Smooth muscle cell (in vitro differentiated cells): ENCODE measurements around the gene PTPRN2. TPM values are rescaled to one million over a fixed set of nuclear protein-coding genes. Genes with fewer than 3 reads are reported as not detected.
"Not testable (repeated sequence)": the region's sequence is repeated elsewhere in the genome, so short reads cannot be mapped to it uniquely, and the experiment has no call there.

ENCODE experiments used
- DNase-seq: peaks from one replicate; lab custom pipeline; 2025; ENCODE audit not compliant: unreplicated experiment; lab: John Stamatoyannopoulos, UW
- H2AFZ ChIP-seq: fragments of 200-600 bp; sonication (generic); 2 replicates; pipeline ENCODE4 v1.6.0; 2016; ENCODE audit warnings: antibody characterized with exemption, low read depth, mild to moderate bottlenecking
- H3F3A ChIP-seq: fragments of 200-600 bp; sonication (generic); 2 replicates; pipeline ENCODE4 v1.6.0; 2017; ENCODE audit warnings: antibody characterized with exemption, low read depth
- H3K27ac ChIP-seq: fragments of 200-600 bp; sonication (generic); 2 replicates; pipeline ENCODE4 v1.5.1; 2016; ENCODE audit warnings: low read depth, mild to moderate bottlenecking
- H3K27me3 ChIP-seq: fragments of 200-600 bp; sonication (generic); 2 replicates; pipeline ENCODE4 v1.6.1; 2016; ENCODE audit warnings: low read depth, mild to moderate bottlenecking
- H3K36me3 ChIP-seq: fragments of 200-600 bp; sonication (generic); 2 replicates; pipeline ENCODE4 v1.5.1; 2016; ENCODE audit warnings: low read depth
- H3K4me1 ChIP-seq: fragments of 200-600 bp; sonication (generic); 2 replicates; pipeline ENCODE4 v1.5.1; 2016; ENCODE audit warnings: low read depth
- H3K4me2 ChIP-seq: fragments of 200-600 bp; sonication (generic); 2 replicates; pipeline ENCODE4 v1.6.0; 2016; ENCODE audit warnings: mild to moderate bottlenecking
- H3K4me3 ChIP-seq: fragments of 200-600 bp; sonication (generic); 2 replicates; pipeline ENCODE4 v1.5.1; 2016; ENCODE audit warnings: mild to moderate bottlenecking
- H3K79me2 ChIP-seq: fragments of 200-600 bp; sonication (generic); 2 replicates; pipeline ENCODE4 v1.6.0; 2016; ENCODE audit warnings: low read depth, mild to moderate bottlenecking
- H3K9ac ChIP-seq: fragments of 200-600 bp; sonication (generic); 2 replicates; pipeline ENCODE4 v1.6.0; 2016; ENCODE audit warnings: low read depth
- H3K9me3 ChIP-seq: fragments of 200-600 bp; sonication (generic); replicated peaks from 2 replicates; pipeline ENCODE4 v1.5.1; 2016; ENCODE audit warnings: low read depth
- H4K20me1 ChIP-seq: fragments of 200-600 bp; sonication (generic); 2 replicates; pipeline ENCODE4 v1.6.0; 2016; ENCODE audit warnings: low read depth
- WGBS: methylation state at CpG from one replicate; pipeline ENCODE4 v1.1.7; 2016; ENCODE audit warnings: low lambda C conversion rate; 5-methylcytosine and 5-hydroxymethylcytosine counted together
- polyA plus RNA-seq: library from polyadenylated mRNA; unstranded; fragments of >200 nt; fragmentation: Nextera tagmentation; extraction: Ambion mirVana; gene quantifications from 2 replicates; pipeline ENCODE4 v1.2.1, GENCODE V29; 2016
- total RNA-seq: library from RNA; depleted of rRNA; stranded (reverse); fragments of >200 nt; gene quantifications from 2 replicates; pipeline ENCODE4 v1.2.3, GENCODE V29; 2014
- TF ChIP-seq, protein P1 (sequence below): fragments of 200-600 bp; sonication (generic); IDR thresholded peaks from 2 replicates; pipeline ENCODE4 v1.5.1; 2017; ENCODE audit warnings: borderline replicate concordance, mild to moderate bottlenecking, antibody characterized with exemption; ENCODE audit not compliant: insufficient read depth, poor library complexity, severe bottlenecking

PTPRN2 gene
- total and polyA plus RNA-seq, 2 experiments from 2014 or later: 0.09 to 0.87 TPM

DNA sequence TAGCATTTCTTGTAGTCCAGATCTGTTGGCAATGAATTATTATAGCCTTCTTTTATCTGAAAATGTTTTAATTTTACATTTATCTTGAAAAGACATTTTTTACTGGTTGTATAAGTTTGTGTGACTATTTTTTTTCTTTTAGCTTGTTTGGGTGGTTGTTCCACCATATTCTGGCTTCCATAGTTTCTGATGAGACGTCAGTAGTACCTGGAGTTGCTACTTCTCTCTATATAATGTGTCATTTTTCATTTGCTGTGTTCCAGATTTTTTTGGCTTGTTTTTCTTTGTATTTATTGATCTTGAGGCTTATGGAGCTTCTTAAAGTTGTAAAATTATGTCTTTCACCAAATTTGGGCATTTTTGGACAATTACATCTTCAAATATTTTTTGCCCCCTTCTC, 1082.0 kb downstream of the PTPRN2 start:
- Histone ChIP-seq H3K79me2 (no peaks in the 10 kb centered on the region), H2AFZ (no peak overlapping the region), H4K20me1 (no peaks in the 10 kb centered on the region), H3K27ac (no peak overlapping the region), H3K9me3 (peaks cover 3% of the 10 kb centered on the region), H3K4me2 (no peak overlapping the region), H3F3A (no peaks in the 10 kb centered on the region), H3K27me3 (peaks cover 4% of the 10 kb centered on the region), H3K4me3 (no peak overlapping the region), H3K36me3 (no peaks in the 10 kb centered on the region), H3K4me1 (no peaks in the 10 kb centered on the region), H3K9ac (no peak overlapping the region)
- no peak for DNase-seq
- 65% methylated on average over 1 of the region's 1 CpG for WGBS
- TF ChIP-seq, protein P1, sequence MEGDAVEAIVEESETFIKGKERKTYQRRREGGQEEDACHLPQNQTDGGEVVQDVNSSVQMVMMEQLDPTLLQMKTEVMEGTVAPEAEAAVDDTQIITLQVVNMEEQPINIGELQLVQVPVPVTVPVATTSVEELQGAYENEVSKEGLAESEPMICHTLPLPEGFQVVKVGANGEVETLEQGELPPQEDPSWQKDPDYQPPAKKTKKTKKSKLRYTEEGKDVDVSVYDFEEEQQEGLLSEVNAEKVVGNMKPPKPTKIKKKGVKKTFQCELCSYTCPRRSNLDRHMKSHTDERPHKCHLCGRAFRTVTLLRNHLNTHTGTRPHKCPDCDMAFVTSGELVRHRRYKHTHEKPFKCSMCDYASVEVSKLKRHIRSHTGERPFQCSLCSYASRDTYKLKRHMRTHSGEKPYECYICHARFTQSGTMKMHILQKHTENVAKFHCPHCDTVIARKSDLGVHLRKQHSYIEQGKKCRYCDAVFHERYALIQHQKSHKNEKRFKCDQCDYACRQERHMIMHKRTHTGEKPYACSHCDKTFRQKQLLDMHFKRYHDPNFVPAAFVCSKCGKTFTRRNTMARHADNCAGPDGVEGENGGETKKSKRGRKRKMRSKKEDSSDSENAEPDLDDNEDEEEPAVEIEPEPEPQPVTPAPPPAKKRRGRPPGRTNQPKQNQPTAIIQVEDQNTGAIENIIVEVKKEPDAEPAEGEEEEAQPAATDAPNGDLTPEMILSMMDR: no peak

DNA sequence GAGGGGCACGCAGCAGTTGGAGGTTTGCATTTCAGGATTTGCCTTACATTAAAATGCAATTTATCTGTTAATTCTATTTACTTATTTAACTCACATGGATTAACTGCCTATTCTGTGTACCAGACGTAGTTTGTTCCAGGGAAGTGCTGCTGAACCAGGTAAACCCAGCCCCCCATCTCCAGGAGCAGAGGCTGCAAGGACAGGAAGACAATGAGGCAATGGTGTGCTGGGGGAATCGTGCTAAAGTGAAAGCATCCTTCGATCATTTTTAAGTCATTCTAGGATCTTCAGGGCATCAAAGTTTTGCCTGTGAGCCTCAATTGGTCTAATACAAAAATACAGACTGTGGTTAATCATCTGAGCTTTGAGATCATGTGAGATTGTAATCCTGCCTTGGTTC, 1084.4 kb downstream of the PTPRN2 start:
- no peaks in the 10 kb centered on the region for H3K27me3 ChIP-seq
- H2AFZ ChIP-seq: no peak overlapping the region
- 86% methylated on average over 4 of the region's 4 CpGs for WGBS
- H3K4me1 ChIP-seq: no peaks in the 10 kb centered on the region
- DNase-seq: no peak
- H3K79me2 ChIP-seq: no peaks in the 10 kb centered on the region
- no peak overlapping the region for H3K9ac ChIP-seq
- no peak overlapping the region for H3K4me3 ChIP-seq
- H4K20me1 ChIP-seq: no peaks in the 10 kb centered on the region
- no peak overlapping the region for H3K4me2 ChIP-seq
- no peaks in the 10 kb centered on the region for H3K36me3 ChIP-seq
- TF ChIP-seq, protein P1: no peak
- peaks cover 3% of the 10 kb centered on the region for H3K9me3 ChIP-seq
- H3F3A ChIP-seq: no peaks in the 10 kb centered on the region
- H3K27ac ChIP-seq: no peak overlapping the region

DNA sequence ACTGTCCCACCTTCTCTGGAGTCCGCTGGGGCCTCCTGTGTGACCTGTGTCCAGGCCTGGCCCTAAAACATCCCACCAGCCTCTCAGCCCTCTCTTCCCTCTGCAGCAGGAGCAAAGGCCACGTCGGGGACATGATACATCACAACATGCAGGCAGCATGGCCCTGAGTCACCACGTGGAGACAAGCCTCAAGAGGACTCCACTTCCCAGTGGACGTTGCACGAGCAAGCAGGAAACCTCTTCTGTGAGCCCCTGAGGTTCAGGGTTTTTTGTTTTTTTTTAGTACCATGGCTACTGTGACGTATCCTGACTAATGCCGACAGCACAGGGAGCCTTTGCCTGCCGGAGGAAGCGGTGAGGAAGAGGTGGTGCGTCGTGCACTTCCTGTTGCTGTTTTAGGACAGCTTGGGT, 1084.9 kb downstream of the PTPRN2 start:
- H3K79me2 ChIP-seq: no peaks in the 10 kb centered on the region
- no peaks in the 10 kb centered on the region for H3F3A ChIP-seq
- H4K20me1 ChIP-seq: no peaks in the 10 kb centered on the region
- TF ChIP-seq, protein P1: no peak
- no peaks in the 10 kb centered on the region for H3K4me1 ChIP-seq
- no peak overlapping the region for H3K4me2 ChIP-seq
- no peak for DNase-seq
- no peak overlapping the region for H2AFZ ChIP-seq
- no peak overlapping the region for H3K27ac ChIP-seq
- peaks cover 3% of the 10 kb centered on the region for H3K9me3 ChIP-seq
- no peak overlapping the region for H3K4me3 ChIP-seq
- no peak overlapping the region for H3K9ac ChIP-seq
- H3K27me3 ChIP-seq: no peaks in the 10 kb centered on the region
- 75% methylated on average over 12 of the region's 12 CpGs for WGBS
- no peaks in the 10 kb centered on the region for H3K36me3 ChIP-seq

DNA sequence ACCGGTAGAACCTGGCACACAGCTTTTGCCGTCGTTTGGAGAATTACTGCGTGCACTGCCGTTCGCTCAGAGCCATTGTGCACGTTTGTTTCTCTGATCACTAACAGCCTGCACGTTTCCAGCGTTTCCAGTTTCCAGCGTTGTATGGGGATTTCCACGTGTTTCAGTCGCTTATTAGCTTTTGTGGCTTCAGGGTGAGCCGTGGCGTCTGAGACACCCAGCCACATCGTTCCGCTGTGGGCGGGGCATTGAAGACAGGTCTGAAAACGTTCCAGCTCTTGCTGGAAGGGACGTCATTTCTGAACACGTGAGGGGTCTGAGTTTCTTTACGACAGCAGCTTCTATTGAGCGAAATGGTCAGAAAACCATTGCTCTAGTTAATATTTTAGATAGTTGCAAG, 1086.0 kb downstream of the PTPRN2 start:
- H3K9ac ChIP-seq: no peak overlapping the region
- H3K36me3 ChIP-seq: no peaks in the 10 kb centered on the region
- H3K27me3 ChIP-seq: no peaks in the 10 kb centered on the region
- H3K4me2 ChIP-seq: no peak overlapping the region
- no peaks in the 10 kb centered on the region for H3K4me1 ChIP-seq
- TF ChIP-seq, protein P1: no peak
- H4K20me1 ChIP-seq: no peaks in the 10 kb centered on the region
- no peak overlapping the region for H3K27ac ChIP-seq
- H3K9me3 ChIP-seq: peaks cover 3% of the 10 kb centered on the region
- H3K4me3 ChIP-seq: no peak overlapping the region
- H3K79me2 ChIP-seq: no peaks in the 10 kb centered on the region
- DNase-seq: no peak
- no peak overlapping the region for H2AFZ ChIP-seq
- H3F3A ChIP-seq: no peaks in the 10 kb centered on the region
- 81% methylated on average over 22 of the region's 22 CpGs for WGBS

DNA sequence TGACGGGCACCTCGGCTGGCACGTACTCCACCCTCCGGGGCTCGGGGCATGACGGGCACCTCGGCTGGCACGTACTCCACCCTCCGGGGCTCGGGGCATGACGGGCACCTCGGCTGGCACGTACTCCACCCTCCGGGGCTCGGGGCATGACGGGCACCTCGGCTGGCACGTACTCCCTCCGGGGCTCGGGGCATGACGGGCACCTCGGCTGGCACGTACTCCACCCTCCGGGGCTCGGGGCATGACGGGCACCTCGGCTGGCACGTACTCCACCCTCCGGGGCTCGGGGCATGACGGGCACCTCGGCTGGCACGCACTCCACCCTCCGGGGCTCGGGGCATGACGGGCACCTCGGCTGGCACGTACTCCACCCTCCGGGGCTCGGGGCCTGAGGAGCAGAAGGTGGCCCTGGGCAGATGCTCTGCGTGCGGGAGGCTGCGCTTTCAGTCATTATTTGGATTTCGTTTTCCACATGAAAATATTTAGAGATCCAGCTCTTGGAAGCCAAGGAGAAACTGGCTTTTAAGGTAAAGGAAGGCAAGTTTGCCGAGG, 1086.6 kb downstream of the PTPRN2 start:
- not testable (repeated sequence) for H3K4me1 ChIP-seq, H3F3A ChIP-seq, H4K20me1 ChIP-seq, H3K27ac ChIP-seq, H3K4me3 ChIP-seq, H3K9me3 ChIP-seq, H3K27me3 ChIP-seq, H3K4me2 ChIP-seq, H2AFZ ChIP-seq, H3K36me3 ChIP-seq, DNase-seq, H3K9ac ChIP-seq, H3K79me2 ChIP-seq
- WGBS: 96% methylated on average over 12 of the region's 45 CpGs
